ENCODE results near the gene NIT1.
"Not testable (repeated sequence)": the region's sequence is repeated elsewhere in the genome, so short reads cannot be mapped to it uniquely, and the experiment has no call there.

NIT1 gene

GRCh38 chr1:161115961-161116360 lies 1.9 kb upstream of the NIT1 start:
- DNase-seq = not testable (repeated sequence)

GRCh38 chr1:161119092-161119903 lies 1.4 kb downstream of the NIT1 start:
- peak; percentile 88 for DNase-seq

- no peak for DNase-seq
Measured at GRCh38 chr1:161121042-161121650, 3.2 kb downstream of the NIT1 start.

- no peak for DNase-seq
Measured at GRCh38 chr1:161121834-161122233, 3.9 kb downstream of the NIT1 start.

- no peak for DNase-seq
Measured at GRCh38 chr1:161122967-161123366, 5.1 kb downstream of the NIT1 start.

- no peak for DNase-seq
Measured at GRCh38 chr1:161127649-161128048, 9.7 kb downstream of the NIT1 start.

- no peak for DNase-seq
Measured at GRCh38 chr1:161128591-161129420, 10.9 kb downstream of the NIT1 start.

GRCh38 chr1:161130266-161130665 lies 12.4 kb downstream of the NIT1 start:
- no peak for DNase-seq

GRCh38 chr1:161131523-161132409 lies 13.9 kb downstream of the NIT1 start:
- DNase-seq = no peak

GRCh38 chr1:161132410-161133219 lies 14.7 kb downstream of the NIT1 start, which contains the start of gene DEDD:
Gene DEDD (minus strand): TSS chr1:161132667. CDS start chr1:161124462, 8,205 bp downstream.
- DNase-seq = peak; percentile 97

- no peak for DNase-seq
Measured at GRCh38 chr1:161133220-161133740, 15.4 kb downstream of the NIT1 start.

GRCh38 chr1:161137881-161138280 lies 20.0 kb downstream of the NIT1 start:
- DNase-seq = no peak

- DNase-seq = no peak
Measured at GRCh38 chr1:161138431-161138830, 20.5 kb downstream of the NIT1 start.

GRCh38 chr1:161139766-161140165 lies 21.9 kb downstream of the NIT1 start:
- DNase-seq = no peak

- DNase-seq = no peak
Measured at GRCh38 chr1:161140755-161141400, 23.0 kb downstream of the NIT1 start.

- no peak for DNase-seq
Measured at GRCh38 chr1:161145832-161146231, 27.9 kb downstream of the NIT1 start.

GRCh38 chr1:161153176-161153575 lies 35.3 kb downstream of the NIT1 start:
- DNase-seq = no peak

- DNase-seq = peak; percentile 92
Measured at GRCh38 chr1:161153682-161154337, 35.9 kb downstream of the NIT1 start, which contains the start of gene UFC1. Gene UFC1 (plus strand): TSS chr1:161153978. CDS start chr1:161153998, 20 bp downstream.

GRCh38 chr1:161157867-161158266 lies 40.0 kb downstream of the NIT1 start:
- DNase-seq = no peak
